ENCODE measurements around the gene ARSI. TPM values are rescaled to one million over a fixed set of nuclear protein-coding genes. Genes with fewer than 3 reads are reported as not detected.

The ARSI gene
- total RNA-seq, 1 donor from 2014 or later, result not detected

- DNase-seq (ENCODE audit: low read depth, low spot score), result no peak
These were observed 6.6 kb upstream of the ARSI start for GRCh38 chr5:150309101-150309885.

GRCh38 chr5:150307617-150308426, 5.1 kb upstream of the ARSI start:
- no peak for DNase-seq (ENCODE audit: low read depth, low spot score)

GRCh38 chr5:150306775-150307174, 4.1 kb upstream of the ARSI start:
- DNase-seq (ENCODE audit: low read depth, low spot score), result no peak

- DNase-seq (ENCODE audit: low read depth, low spot score), result no peak
These were observed 2.9 kb upstream of the ARSI start for GRCh38 chr5:150305557-150305956.

GRCh38 chr5:150305095-150305494, 2.4 kb upstream of the ARSI start:
- DNase-seq (ENCODE audit: low read depth, low spot score), result no peak

GRCh38 chr5:150304481-150305081, 1.9 kb upstream of the ARSI start:
- DNase-seq (ENCODE audit: low read depth, low spot score), result no peak

- DNase-seq (ENCODE audit: low read depth, low spot score), result no peak
These were observed 1.1 kb upstream of the ARSI start for GRCh38 chr5:150303660-150304386.

GRCh38 chr5:150303070-150303615, 438 bp upstream of the ARSI start:
- DNase-seq (ENCODE audit: low read depth, low spot score), result no peak

GRCh38 chr5:150301901-150302300, 804 bp downstream of the ARSI start:
- no peak for DNase-seq (ENCODE audit: low read depth, low spot score)

GRCh38 chr5:150301170-150301505, 1.6 kb downstream of the ARSI start:
- DNase-seq (ENCODE audit: low read depth, low spot score), result no peak

GRCh38 chr5:150300496-150301169, 2.1 kb downstream of the ARSI start:
- no peak for DNase-seq (ENCODE audit: low read depth, low spot score)

- no peak for DNase-seq (ENCODE audit: low read depth, low spot score)
These were observed 3.0 kb downstream of the ARSI start for GRCh38 chr5:150299571-150300327.

GRCh38 chr5:150298701-150299451, 3.8 kb downstream of the ARSI start:
- DNase-seq (ENCODE audit: low read depth, low spot score), result no peak

- DNase-seq (ENCODE audit: low read depth, low spot score), result no peak
These were observed 4.6 kb downstream of the ARSI start for GRCh38 chr5:150297934-150298595.

- DNase-seq (ENCODE audit: low read depth, low spot score), result no peak
These were observed 5.3 kb downstream of the ARSI start for GRCh38 chr5:150297236-150297890.

- no peak for DNase-seq (ENCODE audit: low read depth, low spot score)
These were observed 6.2 kb downstream of the ARSI start for GRCh38 chr5:150296496-150296895.

GRCh38 chr5:150295741-150296486, 6.8 kb downstream of the ARSI start:
- no peak for DNase-seq (ENCODE audit: low read depth, low spot score)

All from pulmonary artery endothelial cell (primary cell).